ENCODE data around the gene ACTL8.

GRCh38 chr1:17774452-17774851 is 19.3 kb downstream of the ACTL8 start:
- no peak for TF ChIP-seq CTCF (IDR thresholded peaks at IDR 0.05 in 8 of 11, conservative IDR thresholded peaks at IDR 0.05 in 3 of 11)
- TF ChIP-seq POLR2AphosphoS5 (IDR thresholded peaks at IDR 0.05): no peak
- TF ChIP-seq POLR2A (IDR thresholded peaks at IDR 0.05): no peak
